GM19395 (cell line): ENCODE results near the gene GAPVD1.

Experiments
- ATAC-seq: cut with Tn5 transposase; IDR thresholded peaks from one replicate; pipeline ENCODE4 v1.9.1; 2021; ENCODE audit warnings: mild to moderate bottlenecking, moderate library complexity; ENCODE audit not compliant: unreplicated experiment

The GAPVD1 gene

DNA sequence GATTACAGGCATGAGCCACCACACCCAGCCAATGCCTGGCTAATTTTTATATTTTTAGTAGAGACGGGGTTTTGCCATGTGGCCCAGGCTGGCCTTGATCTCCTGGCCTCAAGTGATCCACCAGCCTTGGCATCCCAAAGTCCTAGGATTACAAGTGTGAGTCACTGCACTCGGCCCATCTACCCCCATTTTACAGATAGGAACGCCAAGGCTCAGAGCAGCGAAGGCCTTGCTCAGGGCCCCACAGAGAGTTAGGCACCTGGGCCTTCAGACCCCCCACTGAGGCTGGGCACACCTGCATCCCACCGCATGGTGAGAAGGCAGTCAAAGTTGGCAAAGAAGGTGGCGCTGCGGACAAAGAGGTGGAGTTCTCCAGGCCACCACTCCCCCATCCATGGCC is 143.1 kb downstream of the GAPVD1 start:
- no peak for ATAC-seq

DNA sequence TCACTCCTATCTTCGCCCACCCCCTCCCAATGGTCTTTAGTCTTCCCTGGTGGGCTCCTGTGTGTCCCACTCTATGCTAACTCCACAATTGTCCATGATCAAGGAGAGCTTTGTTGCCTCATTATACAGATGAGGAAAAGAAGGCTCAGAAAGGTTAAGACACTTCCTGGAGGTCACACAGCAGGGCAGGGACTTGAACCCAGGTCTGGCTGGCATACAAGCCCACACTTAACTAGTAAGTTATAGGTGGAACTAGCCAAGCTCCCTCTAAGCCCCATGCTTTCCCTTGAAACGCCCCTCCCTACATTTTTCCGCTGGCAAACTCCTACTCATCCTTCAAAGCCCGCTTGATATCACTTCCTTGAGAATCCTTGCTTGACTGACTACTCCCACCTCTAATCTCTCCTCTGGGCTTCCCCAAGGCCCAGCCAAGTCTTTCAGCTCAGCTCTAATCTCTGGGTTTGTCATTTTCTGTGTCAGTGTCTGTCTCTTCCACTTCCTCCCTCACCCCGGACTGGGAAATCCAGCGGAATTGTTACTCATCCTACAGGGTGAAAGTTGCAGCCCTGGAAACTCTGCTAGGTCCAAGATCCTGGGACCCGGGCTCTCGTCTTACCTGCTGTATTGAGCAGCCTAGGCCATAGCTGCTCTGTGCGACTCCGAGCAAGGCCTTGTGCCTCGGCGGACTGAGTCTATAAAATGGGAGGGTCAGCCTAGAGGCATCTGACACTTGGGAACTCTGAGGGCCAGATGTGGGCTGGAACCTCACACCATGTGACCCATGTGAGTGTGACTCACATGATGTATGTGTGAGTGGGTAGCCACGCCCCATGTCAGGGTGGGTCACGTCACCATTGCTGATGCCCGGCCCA is 144.5 kb downstream of the GAPVD1 start:
- ATAC-seq, result no peak

DNA sequence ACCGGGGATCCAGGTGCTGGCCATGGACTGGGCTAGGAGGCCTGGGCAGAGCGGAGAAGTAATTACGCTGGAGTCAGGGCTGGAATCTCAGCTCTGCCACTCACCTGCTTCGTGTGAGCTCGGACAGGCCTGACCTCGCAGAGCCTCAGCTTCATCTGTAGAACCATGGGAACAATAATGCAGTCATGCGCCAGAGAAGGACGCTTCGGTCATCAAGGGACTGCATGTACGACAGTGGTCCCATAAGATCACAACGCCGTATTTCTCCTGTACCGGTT is 145.1 kb downstream of the GAPVD1 start:
- no peak for ATAC-seq

DNA sequence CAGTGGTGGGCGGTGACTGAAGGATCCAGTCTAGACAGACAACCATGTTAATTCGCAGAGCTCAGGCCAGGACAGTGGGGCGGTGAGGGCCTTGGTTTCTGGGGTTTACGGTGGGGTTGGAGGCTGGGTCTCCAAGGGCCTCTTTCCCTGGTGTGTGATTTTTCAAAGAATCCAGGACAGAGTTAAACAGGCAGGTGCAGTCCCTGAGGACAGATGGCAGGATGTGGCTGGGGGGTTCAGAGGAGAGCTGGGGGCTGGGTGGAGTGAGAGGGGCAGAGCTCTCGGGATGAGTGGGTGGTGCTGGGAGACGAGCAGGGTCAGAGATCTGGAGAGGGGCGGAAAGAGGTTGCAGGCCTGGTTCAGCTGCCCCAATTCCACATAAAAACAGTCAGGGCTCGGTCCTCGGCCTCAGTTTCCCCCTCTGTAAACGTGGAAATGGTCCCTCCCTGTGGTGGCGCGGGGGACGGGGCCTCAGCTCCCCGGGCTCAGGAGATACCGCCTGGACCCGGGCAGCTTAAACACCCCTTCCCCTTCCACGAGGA is 145.9 kb downstream of the GAPVD1 start:
- ATAC-seq, result peak; percentile 20

DNA sequence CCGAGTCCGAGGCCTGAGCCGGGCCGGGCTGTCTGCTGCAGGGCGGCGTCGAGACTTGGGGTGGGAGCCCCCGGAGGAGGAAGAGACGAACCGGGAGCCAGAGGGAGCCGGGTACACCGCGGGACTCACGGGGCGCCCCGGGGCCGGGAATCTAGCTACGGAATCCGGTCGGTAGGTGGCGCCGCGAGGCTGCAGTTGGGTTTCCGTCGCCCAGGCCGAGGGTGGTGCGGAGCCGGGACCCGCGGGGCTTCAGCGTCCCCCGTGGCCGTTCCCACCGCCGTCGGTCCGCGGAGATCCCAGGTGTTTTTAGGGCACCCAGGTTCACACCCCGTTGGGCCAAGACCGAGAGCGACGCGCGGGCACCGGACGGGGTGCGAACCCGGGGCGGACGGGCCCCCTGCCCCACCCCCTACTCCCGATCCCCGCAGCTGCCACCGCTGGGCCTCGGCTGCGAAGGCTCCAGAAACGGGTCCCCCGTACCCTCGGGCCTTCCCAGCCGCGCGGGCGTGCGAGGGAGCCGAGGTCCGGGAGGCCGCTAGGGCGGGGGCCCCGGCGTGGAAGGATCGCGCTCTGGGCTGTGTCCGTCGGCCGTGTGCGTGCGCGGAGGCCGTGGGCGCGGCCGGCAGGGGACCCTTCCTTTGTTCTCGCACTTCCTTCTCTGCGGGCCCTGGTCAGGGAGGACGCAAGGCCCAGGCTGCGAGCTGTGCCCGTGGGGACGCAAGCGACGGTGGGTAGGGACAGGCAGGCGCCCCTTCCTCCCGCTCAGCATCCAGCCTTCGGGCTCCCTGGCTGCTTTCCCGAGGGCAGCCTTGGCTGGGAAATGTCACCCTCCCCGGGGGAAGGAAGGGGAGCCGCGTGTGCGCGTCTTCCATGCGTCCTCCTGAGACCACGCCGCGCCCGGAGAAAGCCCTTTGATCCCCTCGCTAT is 146.6 kb downstream of the GAPVD1 start:
- ATAC-seq, result peak; percentile 76

DNA sequence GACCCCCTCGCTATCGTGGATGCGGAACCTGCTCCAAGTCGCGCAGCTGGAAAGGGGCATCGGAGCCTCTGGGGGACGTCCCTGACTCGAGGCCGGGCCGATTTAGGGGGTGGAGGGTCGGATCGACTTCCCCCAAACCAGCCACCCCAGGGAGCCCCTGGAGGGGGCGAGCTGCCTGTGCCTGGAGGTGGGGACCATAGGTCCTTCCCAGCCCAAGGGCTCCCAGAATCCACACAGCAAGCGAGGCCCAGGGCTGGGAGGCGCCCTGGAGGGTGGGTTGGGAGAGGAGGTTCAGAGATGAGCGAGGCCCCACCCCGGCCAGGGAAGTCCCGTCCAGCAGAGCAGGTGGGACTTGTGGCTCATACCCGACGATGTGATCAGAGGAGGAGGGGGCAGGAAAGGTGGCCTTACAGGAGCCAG is 147.6 kb downstream of the GAPVD1 start:
- ATAC-seq, result no peak

DNA sequence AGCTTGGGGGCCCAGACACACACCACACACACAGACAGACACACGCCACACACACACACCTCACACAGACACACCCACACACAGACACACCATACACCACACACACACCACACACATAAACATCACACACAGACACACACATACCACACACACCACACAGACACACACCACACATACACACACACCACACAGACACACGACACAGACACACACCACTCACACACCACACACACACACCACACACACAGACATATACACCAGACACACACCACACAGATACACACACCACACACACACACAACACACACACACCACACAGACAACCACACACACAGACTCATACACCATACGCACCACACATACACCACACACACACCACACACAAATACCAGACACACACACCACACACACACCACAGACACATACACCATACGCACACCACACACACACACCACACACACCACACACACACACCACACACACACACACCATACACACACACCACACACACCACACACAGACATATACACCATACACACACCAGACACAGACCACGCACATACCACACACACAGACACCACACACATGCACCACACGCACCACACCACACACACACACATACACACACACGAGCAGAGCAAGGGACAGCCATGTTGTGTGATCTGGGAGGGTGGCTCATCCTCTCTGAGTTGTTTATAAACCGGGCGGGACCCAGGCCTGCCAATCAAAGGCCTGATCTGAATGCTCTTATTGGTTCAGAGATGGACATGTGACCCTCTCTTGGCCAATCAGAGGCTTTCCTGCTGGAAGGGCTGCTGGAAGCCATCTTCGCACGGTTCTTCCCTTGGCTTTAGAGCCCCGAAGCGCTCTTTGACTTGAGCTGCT is 148.3 kb downstream of the GAPVD1 start:
- ATAC-seq, result no peak

DNA sequence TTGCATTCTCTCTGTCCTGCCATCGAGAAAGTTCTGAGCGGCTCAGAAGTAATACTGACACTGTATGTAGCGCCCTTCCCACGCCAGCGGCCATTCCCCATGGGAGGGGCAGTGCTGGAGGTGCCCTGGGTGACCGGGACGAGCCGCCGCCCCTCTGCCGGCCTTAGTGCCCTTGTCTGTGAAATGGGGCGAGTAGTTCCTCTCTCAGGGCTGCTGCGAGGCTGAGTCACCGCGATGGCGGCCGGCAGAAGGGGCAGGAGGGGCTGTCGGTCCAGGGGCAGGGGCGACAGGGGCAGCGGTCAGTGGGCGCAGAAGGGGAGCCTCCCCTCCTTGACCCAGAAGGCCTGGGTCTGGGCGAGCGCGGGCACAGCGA is 148.9 kb downstream of the GAPVD1 start:
- ATAC-seq, result no peak

DNA sequence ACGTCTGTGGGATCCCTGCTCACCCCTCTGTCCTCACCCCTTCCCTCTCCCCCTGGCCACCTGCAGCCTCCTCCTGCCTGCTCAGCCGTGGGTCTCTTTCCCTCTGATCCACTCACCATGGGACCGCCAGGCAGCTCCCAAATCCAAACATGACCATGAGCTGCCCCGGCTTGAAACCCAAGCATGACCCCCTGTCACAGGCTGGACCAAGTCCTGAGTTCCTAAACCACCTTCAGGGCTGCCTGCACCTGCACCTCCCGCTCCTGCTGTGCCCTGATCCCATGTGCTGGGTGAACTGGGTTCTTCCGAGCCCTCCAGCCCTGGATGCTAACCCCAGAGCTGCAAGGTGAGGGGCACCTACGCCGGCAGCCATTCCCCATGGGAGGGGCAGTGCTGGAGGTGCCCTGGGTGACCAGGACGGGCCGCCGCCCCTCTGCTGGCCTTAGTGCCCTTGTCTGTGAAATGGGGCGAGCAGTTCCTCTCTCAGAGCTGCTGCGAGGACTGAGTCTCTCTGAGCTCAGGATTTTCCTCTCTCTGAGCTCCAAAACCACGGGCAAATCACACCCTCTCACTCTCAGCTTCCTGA is 149.6 kb downstream of the GAPVD1 start:
- no peak for ATAC-seq

DNA sequence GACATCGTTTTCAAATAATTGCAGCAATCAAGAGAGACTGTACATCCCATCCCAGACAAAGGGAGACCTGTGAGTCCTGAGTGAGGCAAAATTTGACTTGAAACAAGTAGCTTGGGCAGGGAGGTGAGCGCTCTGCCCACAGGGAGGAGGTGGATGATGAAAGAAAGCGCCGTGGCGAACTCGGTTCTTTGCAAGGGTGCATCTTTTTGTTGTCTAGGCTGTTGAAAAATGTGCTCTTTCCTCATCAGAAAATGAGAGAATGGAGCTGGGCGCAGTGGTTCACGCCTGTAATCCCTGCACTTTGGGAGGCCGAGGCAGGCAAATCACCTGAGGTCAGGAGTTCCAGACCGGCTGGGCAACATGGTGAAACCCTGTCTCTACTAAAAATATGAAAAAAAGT is 150.5 kb downstream of the GAPVD1 start:
- ATAC-seq, result no peak

DNA sequence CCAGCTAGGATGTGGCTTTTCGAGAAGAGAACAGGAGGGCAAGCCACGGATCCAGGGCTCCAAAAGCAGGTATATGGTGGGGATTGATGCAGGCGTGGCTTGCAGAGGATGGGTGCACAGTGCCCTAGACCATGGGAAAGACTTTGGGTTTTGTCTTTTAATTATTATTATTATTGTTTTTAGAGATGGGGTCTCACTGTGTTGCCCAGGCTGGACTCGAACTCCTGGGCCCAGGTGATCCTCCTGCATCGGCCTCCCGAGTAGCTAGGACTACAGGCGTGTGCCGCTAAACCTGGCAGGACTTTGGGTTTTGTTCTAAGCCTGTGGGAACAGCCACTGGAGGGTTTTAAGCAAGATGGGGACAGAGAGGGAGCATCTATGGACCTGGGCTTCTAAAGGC is 152.0 kb downstream of the GAPVD1 start:
- no peak for ATAC-seq

DNA sequence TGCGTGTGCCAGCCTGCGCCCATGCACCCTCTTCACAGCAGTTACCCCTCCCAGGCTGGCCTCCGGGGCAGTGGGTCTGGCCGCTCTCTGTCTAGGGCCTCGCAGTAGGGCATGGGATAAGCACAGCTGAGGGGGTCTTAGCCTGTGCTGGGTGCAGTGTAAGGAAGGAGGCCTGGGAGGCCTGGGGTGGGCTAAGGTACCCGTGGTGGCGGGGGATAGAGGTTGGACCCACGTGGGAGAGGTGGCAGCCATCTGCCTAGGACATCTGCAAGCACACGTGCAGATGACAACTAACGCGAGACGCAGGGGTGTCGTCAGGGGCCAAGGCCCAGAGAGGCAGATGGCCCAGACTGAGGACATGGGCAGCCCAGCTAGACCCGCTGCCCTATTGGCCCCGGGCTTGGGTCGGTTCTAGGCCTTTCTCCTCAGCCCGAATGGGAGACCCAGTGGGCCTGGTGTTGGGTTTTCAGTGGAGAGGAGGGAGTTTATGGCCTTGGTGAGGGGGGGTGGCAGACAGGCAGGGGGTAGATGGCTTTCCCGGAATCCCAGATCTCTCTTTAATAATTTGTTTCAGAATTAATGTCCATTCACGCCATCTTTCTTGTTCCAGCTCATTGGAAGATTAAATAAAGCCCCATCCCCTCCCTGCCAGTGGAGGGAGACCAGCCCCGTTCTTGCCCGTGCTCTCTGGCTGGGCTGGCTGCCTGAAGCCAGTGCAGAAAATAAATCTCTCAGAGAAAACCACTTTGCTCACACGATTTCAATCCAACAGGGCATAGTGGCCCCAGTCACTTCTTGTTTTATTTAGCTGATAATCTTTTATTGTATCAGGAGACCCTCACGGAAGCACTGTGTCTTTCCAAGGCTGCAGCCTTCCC is 154.2 kb downstream of the GAPVD1 start:
- no peak for ATAC-seq

DNA sequence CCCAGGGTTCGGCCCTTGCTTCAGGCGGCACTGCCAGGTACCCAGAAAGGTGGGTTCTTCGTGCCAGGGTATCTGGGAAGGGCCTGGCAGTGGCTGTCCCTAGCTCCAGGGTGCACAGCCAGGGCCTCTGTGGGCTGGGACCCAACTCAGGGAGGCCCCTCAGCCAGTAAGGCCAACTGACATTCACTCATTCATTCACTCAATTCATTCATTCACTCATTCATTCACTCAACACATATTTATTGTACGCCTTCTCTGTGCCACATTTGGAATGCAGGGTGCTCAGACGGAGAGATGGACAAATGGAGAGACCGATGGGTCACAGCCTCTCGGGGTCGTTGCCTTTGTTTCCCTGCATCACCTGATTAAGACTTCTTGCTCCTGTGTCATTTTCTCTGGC is 154.9 kb downstream of the GAPVD1 start:
- ATAC-seq, result no peak
